HCT116 (cell line): Measurements from ENCODE around the gene KCTD17.

Experiments
- ATF3 ChIP-seq: IDR thresholded peaks from 2 replicates; pipeline ENCODE4 v1.6.1; 2012
- CEBPB ChIP-seq: IDR thresholded peaks from 2 replicates; pipeline ENCODE4 v1.6.1; 2012; ENCODE audit warnings: low read depth
- CTCF ChIP-seq, 3 experiments: fragments of 200-600 bp in 1 of 3; sonication (generic) in 1 of 3; IDR thresholded peaks in 2 of 3; conservative IDR thresholded peaks in 1 of 3; 2 replicates each; pipeline ENCODE4 v1.5.1; 2012 to 2017; ENCODE audit warnings: low read depth in 2 of 3, low read length in 2 of 3, antibody characterized with exemption in 1 of 3, borderline replicate concordance in 1 of 3, control low read depth in 1 of 3, mild to moderate bottlenecking in 1 of 3, mixed read lengths in 1 of 3, mixed run types in 1 of 3, moderate library complexity in 1 of 3; ENCODE audit not compliant: insufficient read depth in 1 of 3
- EZH2 ChIP-seq: fragments of 200-600 bp; sonication (generic); IDR thresholded peaks from 2 replicates; pipeline ENCODE4 v1.6.1; 2017; ENCODE audit warnings: antibody characterized with exemption, mixed run types
- EZH2phosphoT487 ChIP-seq: fragments of 200-600 bp; IDR thresholded peaks from 2 replicates; pipeline ENCODE4 v1.6.1; 2018; ENCODE audit warnings: antibody characterized with exemption, borderline replicate concordance
- JUND ChIP-seq: IDR thresholded peaks from 2 replicates; pipeline ENCODE4 v1.6.1; 2012
- MAX ChIP-seq: IDR thresholded peaks from 2 replicates; pipeline ENCODE4 v1.6.1; 2012
- POLR2A ChIP-seq: IDR thresholded peaks from 2 replicates; pipeline ENCODE4 v1.7.0; 2011; ENCODE audit warnings: borderline replicate concordance; ENCODE audit not compliant: insufficient read depth, insufficient read length; ENCODE audit errors: extremely low read depth
- POLR2AphosphoS5 ChIP-seq: IDR thresholded peaks from 2 replicates; pipeline ENCODE4 v1.6.1; 2011; ENCODE audit warnings: mild to moderate bottlenecking, low read depth, low read length, moderate library complexity
- RAD21 ChIP-seq: IDR thresholded peaks from 2 replicates; pipeline ENCODE4 v1.6.1; 2012; ENCODE audit warnings: low read depth, mild to moderate bottlenecking
- SIN3A ChIP-seq: IDR thresholded peaks from 2 replicates; pipeline ENCODE4 v1.6.1; 2012; ENCODE audit warnings: low read depth
- SP1 ChIP-seq: IDR thresholded peaks from 2 replicates; pipeline ENCODE4 v1.6.1; 2012; ENCODE audit warnings: low read depth
- SRF ChIP-seq: IDR thresholded peaks from 2 replicates; pipeline ENCODE4 v1.6.1; 2012; ENCODE audit warnings: low read depth
- YY1 ChIP-seq: IDR thresholded peaks from 2 replicates; pipeline ENCODE4 v1.6.1; 2011; ENCODE audit warnings: low read length, low read depth, moderate library complexity, mild to moderate bottlenecking; ENCODE audit not compliant: insufficient replicate concordance; ENCODE audit errors: extremely low read depth

DNA sequence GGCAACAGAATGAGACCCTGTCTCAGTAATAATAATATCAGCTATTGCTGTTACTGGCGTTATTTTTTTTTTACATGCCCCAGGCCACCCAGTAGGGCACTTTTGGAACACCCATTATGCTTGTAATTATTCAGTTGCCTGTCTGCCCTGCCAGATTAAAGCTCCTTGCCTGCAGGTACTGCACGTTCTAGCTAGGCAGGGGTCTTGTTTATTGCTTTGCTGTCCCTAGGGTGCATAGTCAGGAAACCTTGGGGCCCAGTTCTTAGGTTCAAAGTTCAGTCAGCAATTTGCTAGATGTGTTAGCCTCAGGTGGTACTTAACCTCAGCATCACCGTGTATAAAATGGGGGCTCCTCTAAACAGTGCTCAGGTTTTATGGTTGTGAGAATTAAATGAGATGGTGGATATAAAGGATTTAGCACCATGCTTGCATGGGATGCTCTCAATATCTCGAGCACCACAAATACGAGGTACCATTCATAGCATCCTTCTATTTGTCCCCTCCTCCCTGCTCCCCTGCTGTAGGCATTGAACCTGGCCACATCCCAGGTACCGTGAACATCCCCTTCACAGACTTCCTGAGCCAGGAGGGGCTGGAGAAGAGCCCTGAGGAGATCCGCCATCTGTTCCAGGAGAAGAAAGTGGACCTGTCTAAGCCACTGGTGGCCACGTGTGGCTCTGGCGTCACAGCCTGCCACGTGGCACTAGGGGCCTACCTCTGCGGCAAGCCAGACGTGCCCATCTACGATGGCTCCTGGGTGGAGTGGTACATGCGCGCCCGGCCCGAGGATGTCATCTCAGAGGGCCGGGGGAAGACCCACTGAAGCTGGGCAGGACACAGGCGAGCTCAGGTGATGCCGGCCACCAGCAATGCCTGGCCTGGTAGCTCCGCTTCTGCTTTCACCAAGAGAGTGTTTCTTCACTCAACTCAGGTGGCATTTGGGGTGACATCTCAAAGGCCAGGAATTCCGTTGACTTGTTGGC lies 22.6 kb upstream of the KCTD17 start:
- TF ChIP-seq POLR2A (no peak), CTCF (IDR thresholded peaks at IDR 0.05 in 2 of 3, conservative IDR thresholded peaks at IDR 0.05 in 1 of 3; ENCODE audit: borderline replicate concordance in 1 of 3, insufficient read depth in 1 of 3, low read depth in 2 of 3, low read length in 2 of 3) (no peak), YY1 (no peak), SRF (no peak), EZH2 (no peak), EZH2phosphoT487 (no peak), JUND (no peak), RAD21 (no peak), MAX (no peak), POLR2AphosphoS5 (no peak), ATF3 (no peak), SIN3A (no peak), SP1 (no peak), CEBPB (no peak)
